Breast epithelium (tissue), 3 donors: Measurements from ENCODE around the gene TAF7L.

Experiments
- POLR2AphosphoS5 ChIP-seq, 3 donors: sonication (generic); formaldehyde crosslinking; IDR thresholded peaks; one replicate each; pipeline ENCODE4 v1.6.1; 2017; ENCODE audit warnings: antibody characterized with exemption in 3 of 3
- TF ChIP-seq, protein P1 (sequence below), 3 donors: fragments of 450-650 bp; IDR thresholded peaks; one replicate each; pipeline ENCODE4 v1.5.1; 2016 to 2017; ENCODE audit warnings: antibody characterized with exemption in 3 of 3, mild to moderate bottlenecking in 3 of 3, moderate library complexity in 3 of 3

GRCh38 chrX:101237041-101237440 lies 54.1 kb downstream of the TAF7L start:
- TF ChIP-seq, protein P1, sequence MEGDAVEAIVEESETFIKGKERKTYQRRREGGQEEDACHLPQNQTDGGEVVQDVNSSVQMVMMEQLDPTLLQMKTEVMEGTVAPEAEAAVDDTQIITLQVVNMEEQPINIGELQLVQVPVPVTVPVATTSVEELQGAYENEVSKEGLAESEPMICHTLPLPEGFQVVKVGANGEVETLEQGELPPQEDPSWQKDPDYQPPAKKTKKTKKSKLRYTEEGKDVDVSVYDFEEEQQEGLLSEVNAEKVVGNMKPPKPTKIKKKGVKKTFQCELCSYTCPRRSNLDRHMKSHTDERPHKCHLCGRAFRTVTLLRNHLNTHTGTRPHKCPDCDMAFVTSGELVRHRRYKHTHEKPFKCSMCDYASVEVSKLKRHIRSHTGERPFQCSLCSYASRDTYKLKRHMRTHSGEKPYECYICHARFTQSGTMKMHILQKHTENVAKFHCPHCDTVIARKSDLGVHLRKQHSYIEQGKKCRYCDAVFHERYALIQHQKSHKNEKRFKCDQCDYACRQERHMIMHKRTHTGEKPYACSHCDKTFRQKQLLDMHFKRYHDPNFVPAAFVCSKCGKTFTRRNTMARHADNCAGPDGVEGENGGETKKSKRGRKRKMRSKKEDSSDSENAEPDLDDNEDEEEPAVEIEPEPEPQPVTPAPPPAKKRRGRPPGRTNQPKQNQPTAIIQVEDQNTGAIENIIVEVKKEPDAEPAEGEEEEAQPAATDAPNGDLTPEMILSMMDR (IDR thresholded peaks at IDR 0.05), result no peak
- no peak for TF ChIP-seq POLR2AphosphoS5 (IDR thresholded peaks at IDR 0.05)
